B cell (primary cell): ENCODE measurements around the gene SLC44A1.

Source experiments
- EZH2 ChIP-seq: IDR thresholded peaks from 2 replicates; pipeline ENCODE4 v1.6.1; 2012; ENCODE audit warnings: borderline replicate concordance, low read depth, mild to moderate bottlenecking, moderate library complexity, low read length; ENCODE audit not compliant: insufficient read depth, poor library complexity, severe bottlenecking
- TF ChIP-seq, protein P1 (sequence below): fragments of 200-600 bp; IDR thresholded peaks from one replicate; pipeline ENCODE4 v1.8.0; 2022; ENCODE audit warnings: antibody characterized with exemption, mild to moderate bottlenecking

DNA sequence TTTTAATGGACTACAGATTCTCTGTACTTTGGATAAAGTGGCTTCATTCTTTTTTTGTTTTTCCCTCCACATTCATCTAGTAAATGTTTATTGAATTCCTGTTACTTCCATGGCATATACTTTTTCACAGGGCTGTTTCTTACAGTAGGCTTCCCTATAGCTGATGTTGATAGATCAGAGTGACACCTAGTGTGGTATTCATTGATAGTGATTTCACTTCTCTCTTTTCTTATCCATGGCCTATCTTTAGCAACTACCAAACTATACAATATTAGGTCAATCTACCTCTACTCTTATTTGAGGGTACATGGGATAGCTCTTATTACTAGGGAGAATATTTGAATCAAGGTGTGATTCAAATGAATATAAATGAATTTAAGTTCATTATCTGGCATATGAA, 239.2 kb downstream of the SLC44A1 start:
- TF ChIP-seq, protein P1, sequence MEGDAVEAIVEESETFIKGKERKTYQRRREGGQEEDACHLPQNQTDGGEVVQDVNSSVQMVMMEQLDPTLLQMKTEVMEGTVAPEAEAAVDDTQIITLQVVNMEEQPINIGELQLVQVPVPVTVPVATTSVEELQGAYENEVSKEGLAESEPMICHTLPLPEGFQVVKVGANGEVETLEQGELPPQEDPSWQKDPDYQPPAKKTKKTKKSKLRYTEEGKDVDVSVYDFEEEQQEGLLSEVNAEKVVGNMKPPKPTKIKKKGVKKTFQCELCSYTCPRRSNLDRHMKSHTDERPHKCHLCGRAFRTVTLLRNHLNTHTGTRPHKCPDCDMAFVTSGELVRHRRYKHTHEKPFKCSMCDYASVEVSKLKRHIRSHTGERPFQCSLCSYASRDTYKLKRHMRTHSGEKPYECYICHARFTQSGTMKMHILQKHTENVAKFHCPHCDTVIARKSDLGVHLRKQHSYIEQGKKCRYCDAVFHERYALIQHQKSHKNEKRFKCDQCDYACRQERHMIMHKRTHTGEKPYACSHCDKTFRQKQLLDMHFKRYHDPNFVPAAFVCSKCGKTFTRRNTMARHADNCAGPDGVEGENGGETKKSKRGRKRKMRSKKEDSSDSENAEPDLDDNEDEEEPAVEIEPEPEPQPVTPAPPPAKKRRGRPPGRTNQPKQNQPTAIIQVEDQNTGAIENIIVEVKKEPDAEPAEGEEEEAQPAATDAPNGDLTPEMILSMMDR, result no peak
- TF ChIP-seq EZH2, result no peak
